HL-60 (cell line): ENCODE results near the gene RUNDC3A.
A peak's percentile ranks its signal among the peaks of the same experiment; 100 is the strongest.

Experiments used
- DNase-seq, 2 experiments: peaks; one replicate each; pipeline ENCODE4 v3.0.0-alpha.2; 2010 to 2020; ENCODE audit warnings: low read depth in 1 of 2, low spot score in 1 of 2
- H3K27ac ChIP-seq: fragments of 250-450 bp; sonication (Bioruptor Pico); replicated peaks from 2 replicates; pipeline ENCODE4 v1.5.1; 2020; ENCODE audit warnings: mild to moderate bottlenecking, moderate library complexity
- H3K27me3 ChIP-seq: fragments of 250-450 bp; sonication (Bioruptor Pico); 2 replicates; pipeline ENCODE4 v1.5.1; 2021; ENCODE audit warnings: mild to moderate bottlenecking, moderate library complexity; ENCODE audit not compliant: insufficient read depth, poor library complexity, severe bottlenecking
- H3K4me3 ChIP-seq: replicated peaks from 2 replicates; pipeline ENCODE4 v1.5.1; 2011; ENCODE audit warnings: mild to moderate bottlenecking, control low read depth, low read length; ENCODE audit not compliant: insufficient read depth
- GABPA ChIP-seq: IDR thresholded peaks from 2 replicates; pipeline ENCODE4 v1.6.1; 2012; ENCODE audit warnings: low read depth
- POLR2AphosphoS5 ChIP-seq: IDR thresholded peaks from 2 replicates; pipeline ENCODE4 v1.6.1; 2012; ENCODE audit warnings: low read depth
- SPI1 ChIP-seq: IDR thresholded peaks from 2 replicates; pipeline ENCODE4 v1.6.1; 2012; ENCODE audit warnings: low read depth, mild to moderate bottlenecking, borderline replicate concordance
- TF ChIP-seq, protein P1 (sequence below): IDR thresholded peaks from one replicate; pipeline ENCODE4 v1.5.1; 2011; ENCODE audit warnings: low read length, control low read depth, inconsistent platforms; ENCODE audit not compliant: insufficient read depth
- TF ChIP-seq, protein P2 (sequence below): IDR thresholded peaks from 2 replicates; pipeline ENCODE4 v1.6.1; 2012; ENCODE audit warnings: low read depth; ENCODE audit not compliant: insufficient replicate concordance

RUNDC3A gene

DNA sequence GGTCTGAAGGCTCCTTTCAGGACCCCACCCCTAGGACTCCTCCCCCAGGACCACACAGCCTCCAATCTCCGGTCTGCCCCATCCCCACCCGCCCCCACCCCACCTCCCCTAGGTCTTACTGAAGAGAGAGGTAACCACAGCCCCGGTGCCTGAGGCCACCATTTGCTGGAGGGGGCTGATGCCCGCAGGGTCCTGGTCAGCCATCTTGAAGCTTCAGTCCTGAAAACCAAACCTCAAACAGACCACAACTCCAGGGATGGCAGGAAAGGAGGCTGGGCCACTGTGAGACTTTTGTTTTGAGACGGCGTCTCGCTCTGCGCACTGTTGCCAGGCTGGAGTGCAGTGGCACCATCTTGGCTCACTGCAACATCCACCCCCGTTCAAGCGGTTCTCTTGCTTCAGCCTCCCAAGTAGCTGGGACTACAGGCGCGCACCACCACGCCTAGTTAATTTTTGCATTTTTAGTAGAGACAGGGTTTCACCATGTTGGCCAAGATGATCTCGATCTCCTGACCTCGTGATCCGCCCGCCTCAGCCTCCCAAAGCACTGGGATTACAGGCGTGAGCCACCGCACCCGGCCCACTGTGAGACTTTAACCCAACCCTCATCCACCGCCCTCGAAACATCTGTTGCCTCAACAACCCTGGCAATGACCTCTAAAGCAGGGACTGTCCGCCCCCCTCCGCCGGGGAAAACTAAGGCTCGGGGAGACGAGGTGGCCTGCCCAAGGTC lies 15.1 kb downstream of the RUNDC3A start:
- Histone ChIP-seq H3K27ac (no peak overlapping the region; the same call in 1 of the 2 replicates), H3K4me3 (peak overlapping the region; percentile 92), H3K27me3 (no peaks in the 10 kb centered on the region)
- no peak for DNase-seq
- TF ChIP-seq POLR2AphosphoS5, result no peak
- TF ChIP-seq SPI1, result no peak
- TF ChIP-seq, protein P1, sequence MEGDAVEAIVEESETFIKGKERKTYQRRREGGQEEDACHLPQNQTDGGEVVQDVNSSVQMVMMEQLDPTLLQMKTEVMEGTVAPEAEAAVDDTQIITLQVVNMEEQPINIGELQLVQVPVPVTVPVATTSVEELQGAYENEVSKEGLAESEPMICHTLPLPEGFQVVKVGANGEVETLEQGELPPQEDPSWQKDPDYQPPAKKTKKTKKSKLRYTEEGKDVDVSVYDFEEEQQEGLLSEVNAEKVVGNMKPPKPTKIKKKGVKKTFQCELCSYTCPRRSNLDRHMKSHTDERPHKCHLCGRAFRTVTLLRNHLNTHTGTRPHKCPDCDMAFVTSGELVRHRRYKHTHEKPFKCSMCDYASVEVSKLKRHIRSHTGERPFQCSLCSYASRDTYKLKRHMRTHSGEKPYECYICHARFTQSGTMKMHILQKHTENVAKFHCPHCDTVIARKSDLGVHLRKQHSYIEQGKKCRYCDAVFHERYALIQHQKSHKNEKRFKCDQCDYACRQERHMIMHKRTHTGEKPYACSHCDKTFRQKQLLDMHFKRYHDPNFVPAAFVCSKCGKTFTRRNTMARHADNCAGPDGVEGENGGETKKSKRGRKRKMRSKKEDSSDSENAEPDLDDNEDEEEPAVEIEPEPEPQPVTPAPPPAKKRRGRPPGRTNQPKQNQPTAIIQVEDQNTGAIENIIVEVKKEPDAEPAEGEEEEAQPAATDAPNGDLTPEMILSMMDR, result no peak

DNA sequence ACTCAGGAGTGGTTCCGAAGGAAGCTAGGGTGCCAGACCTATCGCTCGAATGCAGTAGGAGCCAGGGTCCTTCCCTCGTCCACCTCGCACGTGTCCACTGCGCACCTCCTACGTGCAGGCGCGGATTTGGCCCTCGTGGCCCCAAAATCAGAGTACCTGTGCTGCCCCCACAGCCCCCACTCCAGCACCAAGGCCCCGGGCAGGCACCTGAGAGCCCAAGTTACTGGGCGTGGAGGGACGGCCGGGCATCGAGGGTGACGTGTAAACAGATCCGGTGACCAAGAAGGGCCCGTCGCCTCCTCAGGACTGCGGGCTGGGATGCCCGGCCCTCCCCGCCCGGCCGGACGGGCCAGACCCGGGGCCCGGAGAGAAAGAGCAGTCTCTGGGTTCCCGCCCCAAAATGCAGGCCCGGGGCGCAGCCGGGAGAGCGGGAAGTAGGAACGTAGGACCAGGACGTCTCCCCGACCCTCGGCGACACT lies 15.7 kb downstream of the RUNDC3A start:
- TF ChIP-seq SPI1 (no peak), GABPA (no peak), POLR2AphosphoS5 (no peak)
- TF ChIP-seq, protein P2, sequence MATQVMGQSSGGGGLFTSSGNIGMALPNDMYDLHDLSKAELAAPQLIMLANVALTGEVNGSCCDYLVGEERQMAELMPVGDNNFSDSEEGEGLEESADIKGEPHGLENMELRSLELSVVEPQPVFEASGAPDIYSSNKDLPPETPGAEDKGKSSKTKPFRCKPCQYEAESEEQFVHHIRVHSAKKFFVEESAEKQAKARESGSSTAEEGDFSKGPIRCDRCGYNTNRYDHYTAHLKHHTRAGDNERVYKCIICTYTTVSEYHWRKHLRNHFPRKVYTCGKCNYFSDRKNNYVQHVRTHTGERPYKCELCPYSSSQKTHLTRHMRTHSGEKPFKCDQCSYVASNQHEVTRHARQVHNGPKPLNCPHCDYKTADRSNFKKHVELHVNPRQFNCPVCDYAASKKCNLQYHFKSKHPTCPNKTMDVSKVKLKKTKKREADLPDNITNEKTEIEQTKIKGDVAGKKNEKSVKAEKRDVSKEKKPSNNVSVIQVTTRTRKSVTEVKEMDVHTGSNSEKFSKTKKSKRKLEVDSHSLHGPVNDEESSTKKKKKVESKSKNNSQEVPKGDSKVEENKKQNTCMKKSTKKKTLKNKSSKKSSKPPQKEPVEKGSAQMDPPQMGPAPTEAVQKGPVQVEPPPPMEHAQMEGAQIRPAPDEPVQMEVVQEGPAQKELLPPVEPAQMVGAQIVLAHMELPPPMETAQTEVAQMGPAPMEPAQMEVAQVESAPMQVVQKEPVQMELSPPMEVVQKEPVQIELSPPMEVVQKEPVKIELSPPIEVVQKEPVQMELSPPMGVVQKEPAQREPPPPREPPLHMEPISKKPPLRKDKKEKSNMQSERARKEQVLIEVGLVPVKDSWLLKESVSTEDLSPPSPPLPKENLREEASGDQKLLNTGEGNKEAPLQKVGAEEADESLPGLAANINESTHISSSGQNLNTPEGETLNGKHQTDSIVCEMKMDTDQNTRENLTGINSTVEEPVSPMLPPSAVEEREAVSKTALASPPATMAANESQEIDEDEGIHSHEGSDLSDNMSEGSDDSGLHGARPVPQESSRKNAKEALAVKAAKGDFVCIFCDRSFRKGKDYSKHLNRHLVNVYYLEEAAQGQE, result no peak
- TF ChIP-seq, protein P1, result no peak
- H3K27me3 ChIP-seq, result no peaks in the 10 kb centered on the region
- peak overlapping the region; percentile 92 for H3K4me3 ChIP-seq
- peak overlapping the region; percentile 74 for H3K27ac ChIP-seq
- no peak for DNase-seq

DNA sequence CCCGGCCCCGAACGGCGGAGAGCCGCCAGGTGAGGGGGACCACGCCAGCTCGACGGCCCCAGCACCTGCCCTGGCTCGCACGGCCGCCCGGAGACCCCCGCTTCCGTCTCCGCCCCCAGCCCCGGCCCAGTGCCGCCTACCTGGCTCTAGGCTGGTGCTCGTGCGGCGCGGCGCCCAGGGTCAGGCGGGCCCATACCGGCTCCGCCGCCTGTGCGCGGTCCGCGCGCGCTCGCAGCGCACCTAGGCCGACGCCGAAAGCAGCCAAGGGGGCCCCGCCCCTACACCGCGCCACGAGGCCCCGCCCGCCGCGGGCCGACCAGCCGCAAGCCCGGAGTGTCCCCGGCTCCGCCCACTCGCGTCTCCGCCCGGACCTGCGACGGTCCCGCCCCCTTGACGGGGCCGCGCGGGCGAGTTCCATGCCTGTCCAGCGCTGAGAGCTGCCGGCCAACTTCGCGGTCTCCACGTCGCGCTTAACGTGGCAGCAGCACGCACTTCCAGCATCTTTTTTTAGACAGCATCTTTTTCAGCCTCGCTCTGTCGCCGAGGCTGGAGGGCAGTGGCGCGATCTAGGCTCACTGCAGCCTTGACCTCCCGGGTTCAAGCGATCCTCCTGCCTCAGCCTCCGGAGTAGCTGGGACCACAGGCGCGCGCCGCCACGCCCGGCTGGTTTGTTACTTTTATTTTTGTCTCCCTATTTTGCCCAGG lies 16.3 kb downstream of the RUNDC3A start, which contains the start of gene SLC25A39:
Gene SLC25A39 (minus strand): TSS at position 253 of the 705 bp plus-strand sequence. CDS start 1,261 bp downstream, outside the sequence.
- Histone ChIP-seq H3K27ac (peak within 1 kb of the TSS; percentile 74), H3K27me3 (no peaks in the 10 kb centered on the region), H3K4me3 (peak within 1 kb of the TSS; percentile 92)
- TF ChIP-seq, protein P1, result no peak
- TF ChIP-seq POLR2AphosphoS5, result peak; percentile 44
- TF ChIP-seq, protein P2, result peak; percentile 23
- DNase-seq, result peak; percentile 91 to 92
